Body of pancreas (tissue), 4 donors: ENCODE results near the gene ID4. TPM values are rescaled to one million over a fixed set of nuclear protein-coding genes. Genes with fewer than 3 reads are reported as not detected.

Experiments used
- ATAC-seq: fragments of 150-250 bp; one replicate; pipeline ENCODE4 v1.9.1; 2016
- DNase-seq, 4 donors: peaks; one replicate each; pipeline ENCODE4 v3.0.0-alpha.2; 2019
- H3K27ac ChIP-seq, 4 donors: fragments of 200-600 bp; sonication (generic); 1 replicate in 3 of 4; 2 replicates in 1 of 4; pipeline versions ENCODE4 v1.5.1 to v1.6.1; 2016 to 2019; ENCODE audit warnings: mild to moderate bottlenecking in 1 of 4, mixed read lengths in 1 of 4, moderate library complexity in 1 of 4
- H3K27me3 ChIP-seq, 2 donors: fragments of 200-600 bp; sonication (generic); one replicate each; pipeline ENCODE4 v1.6.0; 2016; ENCODE audit warnings: mild to moderate bottlenecking in 1 of 2
- H3K36me3 ChIP-seq, 2 donors: fragments of 200-600 bp; sonication (generic); replicated peaks in 1 of 2; 2 replicates each; pipeline ENCODE4 v1.5.1; 2016; ENCODE audit warnings: low read depth in 2 of 2; ENCODE audit not compliant: insufficient read depth in 1 of 2
- H3K4me1 ChIP-seq: fragments of 200-600 bp; sonication (generic); one replicate; pipeline ENCODE4 v1.6.0; 2016
- H3K4me3 ChIP-seq, 2 donors: fragments of 200-600 bp; sonication (generic); 1 replicate in 1 of 2; 2 replicates in 1 of 2; pipeline ENCODE4 v1.5.1; 2016 to 2019
- H3K9me3 ChIP-seq, 3 donors: fragments of 200-600 bp; sonication (generic); 1 replicate in 2 of 3; 2 replicates in 1 of 3; pipeline ENCODE4 v1.5.1; 2016
- POLR2A ChIP-seq, 3 donors: fragments of 450-650 bp; IDR thresholded peaks; one replicate each; pipeline ENCODE4 v1.6.1; 2016; ENCODE audit warnings: antibody characterized with exemption in 3 of 3, mild to moderate bottlenecking in 2 of 3
- WGBS, 2 donors: methylation state at CpG; one replicate each; pipeline ENCODE4 v1.1.5; 2017; 5-methylcytosine and 5-hydroxymethylcytosine counted together
- intact Hi-C: fragments of 100-400 bp; cut with DNase I; formaldehyde crosslinking; loops from one replicate; pipeline ENCODE4 v1.15.1; 2023
- total RNA-seq, 2 donors: library from RNA; depleted of rRNA; stranded (reverse); fragments of >200 nt; gene quantifications; one replicate each; pipeline ENCODE4 v1.1.0, GENCODE V29; 2016
- TF ChIP-seq, protein P1 (sequence below), 7 experiments: fragments of 450-650 bp in 4 of 7; fragments of 200-600 bp in 3 of 7; sonication (generic) in 3 of 7; IDR thresholded peaks; one replicate each; pipeline ENCODE4 v1.5.1; 2016 to 2019; ENCODE audit warnings: antibody characterized with exemption in 7 of 7

ID4 gene
- total RNA-seq, 2 donors from 2014 or later: 53.7 to 72.5 TPM

DNA sequence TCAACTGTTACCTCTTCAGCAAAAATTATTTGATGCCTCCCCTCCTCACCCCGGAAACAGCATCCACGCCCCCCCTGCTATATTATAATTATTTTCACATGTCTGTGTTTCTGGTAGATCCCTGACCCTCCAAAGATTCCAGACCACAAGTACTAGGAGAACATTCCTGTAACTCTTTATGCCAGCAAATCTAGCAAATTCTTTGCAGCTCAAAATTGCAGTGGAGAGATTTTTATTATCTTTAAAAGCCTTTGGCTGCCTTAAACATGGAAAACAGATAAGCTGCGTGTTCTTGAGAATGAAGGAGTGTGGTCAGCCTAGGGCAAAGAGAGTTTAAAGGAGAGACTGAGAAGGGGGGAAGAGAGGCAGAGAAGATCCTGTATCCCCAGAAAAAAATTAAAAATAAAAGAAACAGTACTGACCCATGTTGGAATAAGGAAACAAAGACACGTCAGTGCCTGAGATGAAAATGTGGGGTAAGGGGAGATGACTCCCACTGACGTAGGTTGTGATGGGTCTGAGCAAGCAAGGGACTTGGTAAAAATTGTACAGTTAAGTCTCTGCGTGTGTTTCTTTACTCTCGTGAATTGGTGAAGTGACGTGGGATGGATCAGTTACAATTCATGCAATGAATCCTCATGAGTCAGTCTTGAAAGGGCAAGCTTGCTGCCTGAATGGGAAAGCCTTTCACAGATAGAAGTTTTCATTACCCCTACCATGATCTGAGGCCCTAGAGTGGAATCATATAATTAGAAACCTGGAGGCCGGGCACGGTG, 8.3 kb downstream of the ID4 start:
- no peak overlapping the region for H3K27ac ChIP-seq
- 85 to 86% methylated on average over 10 of the region's 10 CpGs for WGBS, 2 donors
- no peaks in the 10 kb centered on the region for H3K4me1 ChIP-seq
- no peaks in the 10 kb centered on the region for H3K27me3 ChIP-seq
- ATAC-seq: no peak
- H3K36me3 ChIP-seq: no peaks in the 10 kb centered on the region
- intact Hi-C loops: no loop called here
- H3K4me3 ChIP-seq: no peak overlapping the region
- no peaks in the 10 kb centered on the region for H3K9me3 ChIP-seq
- DNase-seq: no peak
- no peak for TF ChIP-seq POLR2A (IDR thresholded peaks at IDR 0.05)
- TF ChIP-seq, protein P1, sequence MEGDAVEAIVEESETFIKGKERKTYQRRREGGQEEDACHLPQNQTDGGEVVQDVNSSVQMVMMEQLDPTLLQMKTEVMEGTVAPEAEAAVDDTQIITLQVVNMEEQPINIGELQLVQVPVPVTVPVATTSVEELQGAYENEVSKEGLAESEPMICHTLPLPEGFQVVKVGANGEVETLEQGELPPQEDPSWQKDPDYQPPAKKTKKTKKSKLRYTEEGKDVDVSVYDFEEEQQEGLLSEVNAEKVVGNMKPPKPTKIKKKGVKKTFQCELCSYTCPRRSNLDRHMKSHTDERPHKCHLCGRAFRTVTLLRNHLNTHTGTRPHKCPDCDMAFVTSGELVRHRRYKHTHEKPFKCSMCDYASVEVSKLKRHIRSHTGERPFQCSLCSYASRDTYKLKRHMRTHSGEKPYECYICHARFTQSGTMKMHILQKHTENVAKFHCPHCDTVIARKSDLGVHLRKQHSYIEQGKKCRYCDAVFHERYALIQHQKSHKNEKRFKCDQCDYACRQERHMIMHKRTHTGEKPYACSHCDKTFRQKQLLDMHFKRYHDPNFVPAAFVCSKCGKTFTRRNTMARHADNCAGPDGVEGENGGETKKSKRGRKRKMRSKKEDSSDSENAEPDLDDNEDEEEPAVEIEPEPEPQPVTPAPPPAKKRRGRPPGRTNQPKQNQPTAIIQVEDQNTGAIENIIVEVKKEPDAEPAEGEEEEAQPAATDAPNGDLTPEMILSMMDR (IDR thresholded peaks at IDR 0.05): no peak

DNA sequence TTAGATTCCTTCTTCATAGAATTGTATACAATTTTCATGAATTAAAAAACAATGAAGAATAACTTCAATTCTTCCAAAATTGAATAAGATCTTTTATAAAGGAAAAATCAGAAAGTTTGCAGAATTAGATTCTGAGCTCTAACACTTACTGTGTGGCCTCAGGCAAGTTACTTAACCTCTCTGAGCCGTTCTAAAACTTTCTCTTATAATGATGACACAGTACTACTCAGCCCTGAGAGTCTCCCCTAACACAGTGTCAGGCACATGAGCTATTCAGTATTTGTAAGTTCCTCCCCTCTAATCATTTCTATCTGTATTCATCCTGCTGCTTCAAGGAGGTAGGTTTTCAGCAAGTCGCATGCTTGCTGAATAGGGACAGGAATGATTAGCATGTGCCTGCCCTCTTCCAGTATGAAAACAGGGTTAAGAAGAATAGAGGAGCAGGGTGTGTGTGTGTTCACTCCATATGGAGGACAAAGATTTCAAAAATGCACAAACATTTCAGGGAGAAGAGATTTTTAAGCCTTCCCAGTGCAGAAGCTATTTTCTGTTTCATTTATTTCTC, 11.4 kb downstream of the ID4 start:
- no peak for DNase-seq
- no peaks in the 10 kb centered on the region for H3K9me3 ChIP-seq
- 63 to 69% methylated on average over 2 of the region's 2 CpGs for WGBS, 2 donors
- H3K27ac ChIP-seq: no peak overlapping the region
- no peaks in the 10 kb centered on the region for H3K36me3 ChIP-seq
- peaks cover 6% of the 10 kb centered on the region for H3K4me1 ChIP-seq
- intact Hi-C loops: no loop called here
- no peak overlapping the region for H3K4me3 ChIP-seq
- TF ChIP-seq, protein P1 (IDR thresholded peaks at IDR 0.05): no peak
- no peak for TF ChIP-seq POLR2A (IDR thresholded peaks at IDR 0.05)
- H3K27me3 ChIP-seq: no peaks in the 10 kb centered on the region
- ATAC-seq: no peak

DNA sequence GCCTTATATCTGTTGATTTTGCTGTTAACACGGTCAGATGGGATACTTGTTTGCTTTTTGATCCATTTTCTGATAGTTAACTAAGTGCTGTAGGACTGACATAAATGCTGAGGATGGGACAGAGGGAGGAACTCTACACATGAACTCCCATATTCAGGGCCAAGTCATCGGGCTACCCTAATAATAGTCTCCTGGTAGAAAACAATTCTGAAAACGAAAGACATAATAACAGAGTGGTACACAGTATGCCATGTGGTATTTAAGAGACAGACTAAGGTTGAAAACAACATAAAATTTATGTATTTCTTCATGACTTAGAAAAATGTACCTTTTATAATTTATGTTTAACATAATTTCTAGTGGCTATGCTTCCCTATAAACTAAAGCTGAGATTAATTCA, 12.0 kb downstream of the ID4 start:
- intact Hi-C loops: no loop called here
- Histone ChIP-seq H3K4me3 (no peak overlapping the region), H3K27me3 (no peaks in the 10 kb centered on the region), H3K4me1 (peaks cover 6% of the 10 kb centered on the region), H3K36me3 (no peaks in the 10 kb centered on the region), H3K9me3 (no peaks in the 10 kb centered on the region), H3K27ac (no peak overlapping the region)
- 58 to 59% methylated on average over 3 of the region's 3 CpGs for WGBS, 2 donors
- DNase-seq (no peak), ATAC-seq (no peak)
- TF ChIP-seq POLR2A (IDR thresholded peaks at IDR 0.05): no peak
- TF ChIP-seq, protein P1 (IDR thresholded peaks at IDR 0.05): no peak

DNA sequence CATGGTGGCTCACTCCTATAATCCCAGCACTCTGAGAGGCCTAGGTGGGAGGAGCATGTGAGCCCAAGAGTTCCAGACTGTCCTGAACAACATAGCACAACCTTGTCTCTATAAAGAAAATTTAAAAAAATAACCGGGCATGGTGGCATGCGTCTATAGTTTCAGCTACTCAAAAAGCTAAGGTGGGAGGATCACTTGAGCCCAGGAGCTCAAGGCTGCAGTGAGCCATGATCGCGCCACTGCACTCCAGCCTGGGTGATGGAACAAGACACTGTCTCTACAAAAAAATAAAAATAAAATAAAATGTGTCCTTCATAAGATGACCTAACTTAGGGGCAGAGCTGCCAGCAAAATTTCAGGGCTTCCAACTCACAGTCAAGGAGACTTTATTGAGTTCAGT, 12.6 kb downstream of the ID4 start:
- Histone ChIP-seq H3K27ac (no peak overlapping the region), H3K4me1 (peaks cover 6% of the 10 kb centered on the region), H3K4me3 (no peak overlapping the region), H3K27me3 (no peaks in the 10 kb centered on the region), H3K9me3 (no peaks in the 10 kb centered on the region), H3K36me3 (no peaks in the 10 kb centered on the region)
- 77 to 90% methylated on average over 4 of the region's 4 CpGs for WGBS, 2 donors
- DNase-seq (no peak), ATAC-seq (no peak)
- no peak for TF ChIP-seq POLR2A (IDR thresholded peaks at IDR 0.05)
- TF ChIP-seq, protein P1 (IDR thresholded peaks at IDR 0.05): no peak
- intact Hi-C loops: loop anchor here (10.0 kb wide), 1 partner anchor 855 kb away; no protein-coding TSS in a partner anchor
